SH-SY5Y (cell line): ENCODE results near the gene GPC1.

Experiments used
- GATA2 ChIP-seq: IDR thresholded peaks from 2 replicates; pipeline ENCODE4 v1.6.1; 2011; ENCODE audit warnings: mild to moderate bottlenecking, low read depth, low read length
- GATA3 ChIP-seq: IDR thresholded peaks from 2 replicates; pipeline ENCODE4 v1.6.1; 2011; ENCODE audit warnings: low read depth, mild to moderate bottlenecking, low read length, moderate library complexity

- TF ChIP-seq GATA2: no peak
- TF ChIP-seq GATA3: no peak
These were observed 23.1 kb upstream of the GPC1 start for GRCh38 chr2:240412211-240412861.
